Measurements from ENCODE around the gene DLD.
"Not testable (repeated sequence)": the region's sequence is repeated elsewhere in the genome, so short reads cannot be mapped to it uniquely, and the experiment has no call there.

The DLD gene, protein sequence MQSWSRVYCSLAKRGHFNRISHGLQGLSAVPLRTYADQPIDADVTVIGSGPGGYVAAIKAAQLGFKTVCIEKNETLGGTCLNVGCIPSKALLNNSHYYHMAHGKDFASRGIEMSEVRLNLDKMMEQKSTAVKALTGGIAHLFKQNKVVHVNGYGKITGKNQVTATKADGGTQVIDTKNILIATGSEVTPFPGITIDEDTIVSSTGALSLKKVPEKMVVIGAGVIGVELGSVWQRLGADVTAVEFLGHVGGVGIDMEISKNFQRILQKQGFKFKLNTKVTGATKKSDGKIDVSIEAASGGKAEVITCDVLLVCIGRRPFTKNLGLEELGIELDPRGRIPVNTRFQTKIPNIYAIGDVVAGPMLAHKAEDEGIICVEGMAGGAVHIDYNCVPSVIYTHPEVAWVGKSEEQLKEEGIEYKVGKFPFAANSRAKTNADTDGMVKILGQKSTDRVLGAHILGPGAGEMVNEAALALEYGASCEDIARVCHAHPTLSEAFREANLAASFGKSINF

DNA sequence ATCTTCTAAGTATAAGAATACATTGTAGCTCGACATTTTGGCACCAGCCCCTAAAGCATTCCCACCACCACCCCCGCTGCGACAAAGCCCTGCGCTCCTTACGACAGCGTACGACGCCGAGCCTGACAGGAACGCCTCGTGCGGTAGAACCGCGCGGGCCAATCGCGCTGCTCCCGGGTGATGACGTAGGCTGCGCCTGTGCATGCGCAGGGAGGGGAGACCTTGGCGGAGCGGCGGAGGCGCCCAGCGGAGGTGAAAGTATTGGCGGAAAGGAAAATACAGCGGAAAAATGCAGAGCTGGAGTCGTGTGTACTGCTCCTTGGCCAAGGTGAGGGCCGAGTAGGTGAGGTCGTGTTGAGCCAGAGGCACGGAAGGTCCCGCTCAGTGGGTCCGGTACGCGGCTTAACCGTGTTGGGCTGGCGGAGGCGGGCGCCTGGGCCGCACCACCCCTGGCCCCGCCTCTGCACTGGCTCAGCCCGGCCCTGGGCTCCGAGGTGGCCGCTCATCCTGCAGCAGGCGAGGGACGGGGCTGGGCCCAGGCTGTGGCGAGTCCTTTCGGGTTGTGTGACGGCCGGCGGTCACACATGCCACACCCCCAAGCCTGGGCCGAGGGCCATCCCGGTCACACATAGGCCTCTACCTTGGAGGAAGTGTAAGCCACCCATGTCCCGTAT, at the start of gene DLD:
TSS of gene DLD (plus strand) at position 222 of the 674 bp plus-strand sequence. CDS start at position 290, 68 bp downstream.
- peak; percentile 93 for DNase-seq

DNA sequence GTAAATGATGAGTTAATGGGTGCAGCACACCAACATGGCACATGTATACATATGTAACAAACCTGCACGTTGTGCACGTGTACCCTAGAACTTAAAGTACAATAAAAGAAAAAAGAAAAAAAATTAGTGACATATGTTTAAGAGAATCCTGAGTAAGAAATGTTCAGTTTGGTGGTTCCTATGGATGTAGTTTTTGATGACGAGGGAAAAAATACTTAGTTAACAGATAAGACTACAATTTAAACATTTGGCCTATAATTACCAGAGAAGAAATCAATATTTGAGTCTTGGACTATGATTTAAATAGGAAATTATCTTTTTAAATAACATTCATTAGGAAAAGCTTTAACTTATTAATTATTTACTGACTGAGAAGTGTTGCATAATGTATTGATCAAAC, 48.8 kb upstream of the DLD start:
- DNase-seq: no peak

DNA sequence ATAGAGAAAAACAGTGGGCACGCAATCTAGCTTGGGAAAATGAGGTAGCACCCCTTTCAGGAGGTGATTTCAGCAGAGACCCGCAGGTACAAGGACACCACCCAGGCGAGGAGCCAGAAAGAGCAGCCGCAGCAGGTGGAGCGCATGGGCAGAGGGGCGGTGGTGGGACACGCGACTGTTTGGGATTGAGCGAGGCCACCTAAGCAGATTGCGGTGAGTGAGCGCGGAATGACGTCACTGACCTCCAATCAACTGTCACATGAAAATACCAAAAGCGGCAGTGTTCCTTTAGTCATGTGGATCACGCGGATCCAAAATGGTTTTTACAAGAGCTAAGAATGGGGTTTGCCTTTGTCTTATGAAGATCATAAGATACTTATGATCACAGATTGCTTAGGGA, 47.8 kb upstream of the DLD start:
- DNase-seq: no peak

DNA sequence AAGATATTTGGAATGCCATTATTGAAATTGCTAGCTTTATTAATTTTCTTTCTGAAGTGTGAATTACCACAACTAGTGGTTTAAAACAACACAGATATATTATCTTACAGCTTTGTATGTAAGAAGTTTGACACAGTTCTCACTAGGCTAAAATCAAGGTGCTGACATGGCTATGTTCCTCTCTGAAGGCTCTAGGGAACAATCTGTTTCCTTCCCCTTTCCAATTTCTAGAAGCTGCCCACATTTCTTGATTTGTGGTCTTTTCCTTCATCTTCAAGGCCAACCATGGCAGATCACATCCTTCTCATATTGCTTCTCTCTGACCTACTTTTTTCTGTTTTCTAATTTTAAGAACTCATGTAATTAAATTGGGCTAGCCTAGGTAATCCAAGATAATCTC, 44.7 kb upstream of the DLD start:
- DNase-seq: peak; percentile 10

DNA sequence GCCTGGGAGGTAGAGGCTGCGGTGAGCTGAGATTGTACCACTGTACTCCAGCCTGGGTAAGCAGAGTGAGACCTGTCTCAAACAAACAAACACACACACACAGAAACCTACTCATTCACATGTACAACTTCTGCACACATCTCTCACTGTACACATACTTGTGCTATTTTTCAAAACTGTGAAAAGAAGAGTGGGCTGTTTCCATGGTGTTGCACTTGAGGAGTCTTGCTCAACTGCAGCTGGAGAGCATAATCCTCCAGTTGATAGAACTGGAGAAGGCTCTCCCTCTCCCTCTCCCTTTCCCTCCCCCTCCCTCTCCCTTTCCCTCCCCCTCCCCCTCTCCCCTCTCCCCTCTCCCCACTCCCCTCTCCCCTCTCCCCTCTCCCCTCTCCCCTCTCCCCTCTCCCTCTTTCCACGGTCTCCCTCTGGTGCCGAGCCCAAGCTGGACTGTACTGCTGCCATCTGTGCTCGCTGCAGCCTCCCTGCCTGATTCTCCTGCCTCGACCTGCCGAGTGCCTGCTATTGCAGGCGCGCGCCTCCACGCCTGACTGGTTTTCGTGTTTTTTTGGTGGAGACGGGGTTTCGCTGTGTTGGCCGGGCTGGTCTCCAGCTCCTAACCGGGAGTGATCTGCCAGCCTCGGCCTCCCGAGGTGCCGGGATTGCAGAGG, 43.7 kb upstream of the DLD start:
- DNase-seq: no peak

DNA sequence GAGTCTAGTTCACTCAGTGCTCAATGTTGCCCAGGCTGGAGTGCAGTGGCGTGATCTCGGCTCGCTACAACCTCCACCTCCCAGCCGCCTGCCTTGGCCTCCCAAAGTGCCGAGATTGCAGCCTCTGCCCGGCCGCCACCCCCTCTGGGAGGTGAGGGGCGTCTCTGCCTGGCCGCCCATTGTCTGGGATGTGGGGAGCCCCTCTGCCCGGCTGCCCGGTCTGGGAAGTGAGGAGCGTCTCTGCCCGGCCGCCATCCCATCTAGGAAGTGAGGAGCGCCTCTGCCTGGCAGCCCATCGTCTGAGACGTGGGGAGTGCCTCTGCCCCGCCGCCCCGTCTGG, 43.2 kb upstream of the DLD start:
- not testable (repeated sequence) for DNase-seq

DNA sequence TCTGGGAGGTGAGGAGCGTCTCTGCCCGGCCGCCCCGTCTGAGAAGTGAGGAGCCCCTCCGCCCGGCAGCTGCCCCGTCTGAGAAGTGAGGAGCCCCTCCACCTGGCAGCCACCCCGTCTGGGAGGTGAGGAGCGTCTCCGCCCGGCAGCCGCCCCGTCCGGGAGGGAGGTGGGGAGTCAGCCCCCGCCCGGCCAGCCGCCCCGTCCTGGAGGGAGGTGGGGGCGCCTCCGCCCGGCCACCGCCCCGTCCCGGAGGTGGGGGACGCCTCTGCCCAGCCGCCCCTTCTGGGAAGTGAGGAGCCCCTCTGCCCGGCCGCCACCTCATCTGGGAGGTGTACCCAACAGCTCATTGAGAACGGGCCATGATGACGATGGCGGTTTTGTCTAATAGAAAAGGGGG, 42.8 kb upstream of the DLD start:
- not testable (repeated sequence) for DNase-seq

DNA sequence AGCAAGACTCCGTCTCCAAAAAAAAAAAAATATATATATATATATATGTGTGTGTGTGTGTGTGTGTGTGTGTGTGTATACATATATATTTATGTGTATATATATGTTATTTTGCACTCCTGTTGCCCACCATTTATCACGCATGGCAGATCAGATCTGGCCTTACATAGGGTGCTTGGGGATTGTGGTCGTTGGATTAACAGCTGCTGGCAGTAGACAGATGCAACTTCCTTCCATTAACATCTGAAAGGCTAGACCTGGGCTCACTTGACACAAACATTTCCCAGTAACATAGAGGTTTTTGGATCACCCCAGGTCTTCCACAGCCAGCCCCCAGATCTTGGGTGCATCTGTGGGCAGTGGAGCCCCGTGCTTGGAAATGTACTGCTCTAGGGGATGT, 40.8 kb upstream of the DLD start:
- DNase-seq: peak; percentile 76

DNA sequence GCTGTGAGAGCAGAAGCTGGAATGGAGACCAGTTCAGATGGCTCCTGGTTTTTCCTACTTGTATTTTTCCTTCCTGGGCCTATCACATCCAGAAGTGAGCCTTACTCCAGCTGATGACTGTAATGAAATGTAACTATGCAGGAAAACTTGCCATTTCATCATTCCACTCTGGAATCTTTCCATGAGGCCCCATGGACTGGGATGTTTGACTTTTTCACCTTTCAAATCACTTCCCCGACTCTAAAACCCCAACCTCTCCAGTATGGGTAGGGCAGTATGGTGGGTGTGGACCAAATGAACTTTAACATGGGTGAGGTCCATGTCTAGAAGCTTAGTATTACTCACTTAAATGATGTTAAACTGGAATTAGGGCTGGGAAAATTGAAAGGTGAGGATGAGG, 40.3 kb upstream of the DLD start:
- DNase-seq: no peak

DNA sequence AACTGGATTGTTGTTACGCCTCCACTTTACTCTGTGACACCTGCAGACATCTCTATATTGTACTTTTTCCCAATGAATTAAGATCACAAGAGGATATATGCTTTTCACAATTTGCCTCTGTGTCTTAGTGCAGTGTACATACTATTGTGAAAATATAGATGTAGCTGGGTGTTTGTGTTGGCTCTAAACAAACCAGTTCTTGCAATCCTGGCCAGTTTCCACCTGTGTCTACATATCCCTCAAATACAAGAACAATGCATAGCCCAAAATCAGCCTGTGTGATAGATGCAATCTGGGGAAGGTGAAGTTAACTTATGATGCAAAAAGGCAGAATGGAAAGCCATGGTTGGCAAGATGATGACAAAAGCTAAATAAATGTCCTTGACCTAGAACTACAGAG, 36.5 kb upstream of the DLD start:
- DNase-seq: no peak

DNA sequence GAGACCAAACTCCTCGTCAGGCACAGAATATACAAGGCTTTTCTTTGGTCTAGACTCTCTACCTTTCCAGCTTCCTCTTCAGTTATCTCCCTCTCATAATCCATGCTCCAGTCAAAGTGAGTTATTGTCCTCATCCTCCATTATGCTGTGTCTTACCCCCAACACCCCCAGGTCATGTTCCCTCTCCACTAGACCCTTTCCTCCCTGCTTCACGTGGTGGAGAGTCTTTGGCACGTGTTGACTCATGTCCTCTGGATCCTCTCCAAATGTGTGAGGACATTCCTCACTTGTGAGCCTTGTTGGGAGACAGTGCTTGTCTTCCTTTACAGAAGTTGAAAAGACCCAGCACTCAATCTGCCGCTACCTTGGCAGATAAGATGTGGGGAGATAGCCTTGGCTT, 36.0 kb upstream of the DLD start:
- DNase-seq: no peak

DNA sequence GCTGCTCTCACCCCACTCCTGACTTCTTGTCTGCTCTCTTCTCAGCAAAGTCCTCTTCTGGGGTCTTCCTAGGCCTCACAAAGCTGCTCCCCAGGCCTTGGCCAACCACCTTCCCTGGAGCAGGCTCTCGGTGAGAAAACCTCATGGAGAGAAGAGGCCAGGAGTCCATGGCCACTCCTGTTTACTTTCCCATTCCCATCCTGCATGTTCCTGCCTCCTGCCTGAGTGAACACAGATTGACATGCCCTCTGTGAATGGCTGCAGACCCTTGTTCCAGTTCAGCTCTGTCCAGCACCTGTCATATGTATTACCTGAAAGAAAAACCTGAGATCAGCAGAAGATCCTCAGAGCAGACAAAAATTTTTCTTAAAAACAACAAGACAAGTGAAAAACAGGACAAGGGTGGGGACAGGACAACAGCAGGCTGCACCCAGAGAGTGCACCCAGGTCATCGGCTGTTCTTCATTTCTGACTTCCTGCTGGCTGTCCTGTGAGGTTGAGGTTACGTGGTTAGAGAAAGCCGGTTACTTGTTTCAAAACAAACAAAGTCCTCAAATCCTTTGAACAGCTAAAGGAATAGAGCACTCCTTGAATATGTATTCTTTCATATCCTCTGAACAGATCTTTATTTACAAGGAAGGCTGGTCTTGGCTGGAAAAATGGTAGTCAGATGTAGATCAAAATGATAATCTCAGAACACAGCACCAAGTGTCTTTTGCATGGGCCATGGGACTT, 34.0 kb upstream of the DLD start:
- DNase-seq: no peak

DNA sequence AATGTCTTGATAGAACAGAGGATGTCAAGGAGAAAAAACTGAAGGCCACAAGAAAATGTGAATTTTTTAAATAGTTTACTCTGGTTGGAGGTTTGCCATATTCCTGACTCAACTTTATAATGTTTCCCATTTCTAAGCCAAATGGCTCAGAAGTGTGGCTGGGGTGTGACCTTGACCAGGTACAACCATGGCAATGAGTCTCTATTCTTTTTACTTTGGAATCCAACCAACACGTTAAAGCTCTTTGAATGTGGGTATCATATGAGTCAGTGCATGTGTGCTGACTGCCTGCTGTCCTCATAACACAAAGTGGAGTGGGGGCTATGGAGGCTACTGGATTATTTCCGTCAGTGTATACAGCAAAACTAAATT, 33.5 kb upstream of the DLD start:
- DNase-seq: no peak

DNA sequence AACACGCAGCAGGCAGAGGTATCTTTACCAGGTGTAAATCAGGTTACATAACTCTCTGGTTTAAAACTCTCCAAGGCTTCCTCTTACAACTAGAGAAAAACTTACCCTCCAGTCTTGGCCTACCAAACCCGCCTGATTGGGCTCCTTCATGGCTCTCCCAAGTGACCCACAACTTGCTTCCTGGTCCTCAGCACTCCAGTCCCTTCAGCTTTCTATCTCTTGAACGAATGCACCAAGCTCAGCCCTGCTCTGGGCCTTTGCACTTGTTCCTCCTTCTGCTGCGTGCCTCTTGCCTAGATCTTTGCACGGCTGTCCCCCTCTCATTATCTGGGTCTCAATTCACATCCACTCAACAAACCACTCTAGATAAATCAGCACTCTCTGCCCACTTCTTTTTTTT, 32.7 kb upstream of the DLD start:
- no peak for DNase-seq

DNA sequence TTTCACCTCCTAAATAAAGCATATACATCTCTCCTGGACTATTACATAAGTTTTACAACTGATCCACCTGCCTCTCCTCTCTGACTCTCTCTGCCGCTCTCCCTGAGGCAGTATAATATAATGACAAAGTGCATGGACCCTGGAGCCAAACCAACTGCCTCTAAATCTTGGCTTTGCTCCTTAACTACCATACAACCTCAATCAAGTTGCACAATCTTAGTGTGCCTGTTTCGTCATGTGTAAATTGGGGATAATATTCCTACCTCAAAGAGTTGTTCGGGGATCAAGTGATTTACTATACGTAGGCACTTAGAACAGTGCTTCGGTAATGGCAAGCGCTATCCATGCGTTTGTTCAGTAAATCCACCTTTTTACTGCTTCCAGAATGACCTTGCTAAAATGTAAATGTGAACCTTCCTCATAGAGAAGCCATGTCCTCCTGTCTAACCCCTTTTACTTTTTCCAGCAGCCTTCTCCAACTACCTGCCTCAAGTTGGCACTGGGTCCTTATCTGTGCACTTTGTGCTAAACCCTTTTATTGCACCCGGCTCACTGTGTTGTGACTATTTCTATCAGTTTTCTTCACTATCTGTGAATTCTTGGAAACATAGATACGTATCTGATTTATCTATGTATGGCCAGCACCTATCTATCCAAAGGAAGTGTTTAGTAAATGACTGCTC, 30.6 kb upstream of the DLD start:
- no peak for DNase-seq

DNA sequence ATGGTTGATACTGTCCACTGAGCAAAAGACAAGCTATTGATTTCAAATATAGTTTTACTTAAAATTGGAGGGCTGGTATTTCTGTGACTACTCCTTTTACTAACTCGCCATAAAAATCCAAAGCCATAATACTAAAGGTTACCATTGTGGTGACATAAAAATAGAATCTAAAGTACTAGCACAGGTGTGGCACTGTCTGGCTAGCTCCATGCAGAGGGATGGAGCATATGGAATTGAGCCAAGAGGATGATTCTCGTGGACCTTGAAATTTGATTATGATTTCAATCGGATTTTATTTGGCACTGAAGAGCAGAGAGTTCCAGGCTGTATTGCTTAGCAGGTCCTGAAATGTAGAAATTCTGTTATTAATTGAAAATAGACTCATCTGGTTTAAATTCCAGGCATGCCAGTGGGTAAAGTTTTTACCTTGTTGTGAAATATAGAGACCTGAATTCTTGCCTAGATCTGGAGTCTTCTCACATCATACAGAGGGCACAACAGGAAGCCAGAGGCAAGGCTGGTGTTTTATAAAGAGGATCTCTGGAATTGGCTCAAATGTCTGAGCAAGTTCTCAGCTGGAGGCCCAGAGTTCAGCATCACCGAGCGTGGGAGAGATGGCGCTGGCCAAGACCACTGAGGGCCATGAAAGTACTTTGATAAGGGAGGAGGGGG, 29.9 kb upstream of the DLD start:
- no peak for DNase-seq

DNA sequence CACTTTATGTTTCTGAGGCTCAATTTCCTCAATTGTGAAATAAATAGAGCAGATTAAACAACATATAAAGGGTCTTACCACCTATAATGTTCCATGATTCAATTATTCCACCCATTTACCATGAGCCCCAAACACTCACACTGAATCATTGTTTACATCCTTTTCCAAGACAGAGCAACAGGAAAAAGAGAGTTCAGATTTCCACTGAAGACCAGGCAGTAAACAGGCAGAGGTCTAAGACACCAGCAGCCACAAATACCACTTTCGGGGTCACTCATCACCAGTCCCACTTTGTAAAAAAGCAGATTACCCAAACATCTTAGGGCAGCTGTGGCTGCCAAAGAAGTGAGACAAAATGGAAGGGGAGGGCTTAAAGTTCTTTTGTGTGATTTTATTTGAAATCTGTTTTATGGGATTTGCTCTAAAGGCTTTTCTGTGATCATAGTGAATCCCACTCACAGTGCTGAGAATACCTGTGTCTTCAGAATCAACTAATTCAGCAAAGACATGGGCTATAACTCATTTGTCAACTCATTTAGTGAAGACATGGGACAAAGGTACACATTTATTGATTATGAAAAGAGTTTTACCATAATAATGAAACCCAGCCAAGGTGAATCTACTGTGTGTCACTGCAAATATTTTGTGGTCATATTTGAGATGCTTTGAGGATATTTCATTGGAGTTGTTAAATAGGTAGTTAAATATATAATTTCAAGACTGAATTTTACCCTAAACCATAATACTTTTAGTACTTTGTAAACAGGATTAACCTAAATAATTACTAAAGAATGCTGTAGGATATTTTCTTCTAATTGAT, 24.8 kb upstream of the DLD start:
- no peak for DNase-seq

DNA sequence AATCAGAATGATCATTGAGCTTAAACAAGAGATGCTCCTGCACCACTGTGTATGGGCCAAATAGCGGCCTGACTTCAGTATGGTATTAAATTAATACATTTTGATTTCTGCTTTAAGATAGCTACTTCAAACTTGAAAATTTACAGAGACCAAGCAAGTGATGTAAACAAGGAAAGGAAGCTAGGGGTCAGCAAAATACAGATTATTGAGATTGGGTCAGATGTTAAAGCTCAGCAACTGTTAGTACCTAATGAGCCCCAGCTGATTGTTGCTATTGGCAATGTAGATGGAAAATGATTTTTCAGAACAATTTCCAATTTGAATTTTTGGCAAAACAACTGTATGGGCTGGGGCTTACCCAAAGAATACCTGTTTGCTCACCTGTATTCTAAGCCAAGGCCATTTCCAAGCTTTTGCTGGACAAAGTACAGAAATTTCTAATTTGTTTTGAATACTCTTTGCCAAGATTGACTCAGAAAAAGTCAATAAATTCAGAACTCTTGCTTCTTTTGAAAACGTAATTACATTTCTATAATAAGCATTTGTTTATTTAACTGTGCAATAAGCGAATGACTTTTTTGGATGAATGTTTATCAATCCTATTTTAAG, 23.0 kb upstream of the DLD start:
- no peak for DNase-seq

DNA sequence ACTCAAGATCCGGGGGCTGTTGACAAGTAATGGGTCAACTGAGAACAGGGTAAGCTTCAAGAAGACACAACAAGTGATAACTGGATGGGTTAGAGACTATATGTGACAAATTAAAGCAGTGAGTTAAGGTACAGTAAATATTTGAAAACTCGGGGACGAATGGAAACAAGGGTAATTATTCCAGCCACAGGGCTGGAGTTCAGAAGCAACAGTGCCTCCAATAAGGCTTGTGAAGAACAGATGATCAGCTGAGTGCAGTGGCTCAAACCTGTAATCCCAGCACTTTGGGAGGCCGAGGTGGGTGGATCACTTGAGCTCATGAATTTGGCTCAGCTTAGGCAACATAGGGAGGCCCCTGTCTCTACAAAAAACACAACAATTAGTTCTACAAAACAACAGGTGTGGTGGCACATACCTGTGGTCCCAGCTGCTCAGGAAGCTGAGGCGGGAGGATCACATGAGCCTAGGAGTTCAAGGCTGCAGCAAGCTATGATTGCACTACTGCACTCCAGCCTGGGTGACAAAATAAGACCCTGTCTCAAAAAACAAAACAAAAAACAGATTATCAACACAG, 20.5 kb upstream of the DLD start:
- no peak for DNase-seq

DNA sequence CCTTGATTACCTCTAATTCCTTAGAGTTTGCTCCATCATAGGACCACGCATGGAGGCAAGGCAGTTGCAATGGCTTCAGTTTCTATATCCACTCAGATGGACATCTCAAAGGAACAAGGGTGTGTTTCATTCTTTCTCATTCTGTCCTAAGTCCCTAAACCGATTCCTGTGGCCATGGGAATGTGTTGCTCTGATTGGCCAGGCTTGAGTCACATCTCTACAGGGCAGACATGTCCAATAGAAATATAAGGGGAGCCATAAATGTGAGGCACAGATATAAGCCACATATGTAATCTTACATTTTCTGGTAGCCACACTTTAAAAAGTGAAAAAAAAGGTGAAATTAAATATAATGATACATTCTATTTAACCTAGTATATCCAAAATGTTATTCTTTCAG, 16.9 kb upstream of the DLD start:
- no peak for DNase-seq
